ENCODE measurements around the gene UPF3B. TPM values are rescaled to one million over a fixed set of nuclear protein-coding genes. Genes with fewer than 3 reads are reported as not detected.

The UPF3B gene
- total and polyA plus RNA-seq, 9 donors: 3.5 to 11.7 (median 7.7) TPM

DNA sequence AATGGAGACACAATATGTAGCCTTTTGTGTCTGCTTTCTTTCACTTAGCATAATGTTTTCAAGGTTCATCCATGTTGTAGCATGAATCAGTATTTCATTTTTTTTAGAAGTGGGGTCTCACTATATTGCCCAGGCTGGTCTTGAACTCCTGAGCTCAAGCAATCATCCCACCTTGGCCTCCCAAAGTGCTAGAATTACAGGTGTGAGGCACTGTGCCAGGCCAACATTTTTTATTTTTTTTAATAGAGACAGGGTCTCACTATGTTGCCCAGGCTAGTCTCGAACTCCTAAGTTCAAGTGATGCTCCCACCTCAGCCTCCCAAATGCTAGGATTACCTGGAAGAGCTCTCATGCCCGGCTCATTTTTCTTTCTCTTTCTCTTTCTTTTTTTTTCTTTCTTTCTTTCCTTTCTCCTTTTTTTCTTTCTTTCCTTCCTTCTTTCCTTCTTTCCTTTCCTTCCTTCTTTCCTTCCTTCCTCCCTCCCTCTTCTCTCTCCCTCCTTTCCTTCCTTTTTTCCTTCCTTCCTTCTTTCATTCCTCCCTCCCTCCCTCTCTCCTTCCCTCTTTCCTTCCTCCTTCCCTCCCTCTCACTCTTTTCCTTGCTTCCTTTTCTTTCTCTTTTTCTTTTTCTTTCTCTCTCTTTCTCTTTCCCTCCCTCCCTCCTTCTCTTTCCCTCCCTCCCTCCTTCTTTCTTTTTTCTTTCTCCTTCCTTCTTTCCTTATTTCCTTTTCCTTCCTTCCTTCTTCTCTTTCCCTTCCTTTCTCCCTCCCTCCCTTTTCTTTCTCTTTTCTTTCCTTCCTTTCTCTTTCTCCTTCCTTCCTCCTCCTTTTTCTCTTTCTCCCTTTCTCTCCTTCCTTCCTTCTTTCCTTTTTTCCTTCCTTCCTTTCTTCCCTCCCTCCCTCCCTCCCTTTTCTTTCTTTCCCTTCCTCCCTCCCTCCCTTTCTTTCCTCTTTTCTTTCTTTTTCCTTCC, 51.2 kb downstream of the UPF3B start:
- no peak overlapping the region for H3K27ac ChIP-seq

DNA sequence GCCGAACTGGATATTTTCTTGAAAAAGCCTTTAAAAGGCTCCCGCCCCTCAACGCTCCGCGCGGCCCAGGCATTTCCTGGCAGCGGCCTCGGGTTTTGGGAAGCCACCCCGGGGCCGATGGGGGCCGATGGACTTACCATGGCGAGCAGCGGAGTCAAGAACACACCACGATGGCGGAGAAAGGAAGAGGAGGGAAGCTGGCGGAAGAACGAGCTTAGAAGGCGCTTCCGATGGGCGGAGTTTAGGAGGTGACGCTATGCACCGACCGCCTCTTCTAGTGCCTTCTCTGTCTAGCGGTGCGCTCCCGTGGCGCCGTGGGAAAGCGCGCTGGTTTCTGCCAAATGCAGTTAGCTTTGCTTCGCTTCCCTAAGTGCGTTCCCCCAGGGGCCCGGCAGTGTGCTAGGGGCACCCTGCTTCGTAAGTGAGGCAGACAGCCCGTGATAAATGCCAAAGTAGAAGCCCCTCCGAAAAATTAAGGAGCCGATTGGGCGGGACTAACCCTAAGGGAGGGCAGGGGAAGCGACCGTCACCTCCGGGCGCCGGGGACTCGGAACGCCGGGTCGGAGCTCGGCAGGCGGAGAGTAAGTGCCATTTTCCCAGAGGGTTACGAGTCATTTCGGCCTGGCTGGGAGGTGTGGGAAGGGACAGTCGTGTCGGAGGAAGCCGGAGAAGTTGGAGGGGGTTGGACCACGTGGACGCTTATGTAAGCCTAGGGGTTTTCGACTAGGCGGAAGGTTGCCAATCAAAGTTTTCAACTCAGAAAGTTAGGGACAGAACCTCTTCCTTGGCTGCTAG, 61.1 kb downstream of the UPF3B start, which contains the start of gene RPL39:
TSS of gene RPL39 (minus strand) at position 194 of the 795 bp plus-strand sequence. CDS start at position 140, 54 bp downstream.
- H3K4me1 ChIP-seq (ENCODE audit: insufficient read depth): peaks cover 2% of the 10 kb centered on the region
- H3K27ac ChIP-seq: peak within 1 kb of the TSS; percentile 50 to 84
- H3K36me3 ChIP-seq: no peaks in the 10 kb centered on the region
- peak within 1 kb of the TSS; percentile 54 for H3K4me3 ChIP-seq
- intact Hi-C loops (cut with DNase I): no loop called here
- no peaks in the 10 kb centered on the region for H3K27me3 ChIP-seq
- no peaks in the 10 kb centered on the region for H3K9me3 ChIP-seq
- DNase-seq: peak; percentile 81 to 85 (median 83)
- TF ChIP-seq EP300 (IDR thresholded peaks at IDR 0.05) (no peak), POLR2A (IDR thresholded peaks at IDR 0.05) (peak; percentile 47)
- TF ChIP-seq, protein P1, sequence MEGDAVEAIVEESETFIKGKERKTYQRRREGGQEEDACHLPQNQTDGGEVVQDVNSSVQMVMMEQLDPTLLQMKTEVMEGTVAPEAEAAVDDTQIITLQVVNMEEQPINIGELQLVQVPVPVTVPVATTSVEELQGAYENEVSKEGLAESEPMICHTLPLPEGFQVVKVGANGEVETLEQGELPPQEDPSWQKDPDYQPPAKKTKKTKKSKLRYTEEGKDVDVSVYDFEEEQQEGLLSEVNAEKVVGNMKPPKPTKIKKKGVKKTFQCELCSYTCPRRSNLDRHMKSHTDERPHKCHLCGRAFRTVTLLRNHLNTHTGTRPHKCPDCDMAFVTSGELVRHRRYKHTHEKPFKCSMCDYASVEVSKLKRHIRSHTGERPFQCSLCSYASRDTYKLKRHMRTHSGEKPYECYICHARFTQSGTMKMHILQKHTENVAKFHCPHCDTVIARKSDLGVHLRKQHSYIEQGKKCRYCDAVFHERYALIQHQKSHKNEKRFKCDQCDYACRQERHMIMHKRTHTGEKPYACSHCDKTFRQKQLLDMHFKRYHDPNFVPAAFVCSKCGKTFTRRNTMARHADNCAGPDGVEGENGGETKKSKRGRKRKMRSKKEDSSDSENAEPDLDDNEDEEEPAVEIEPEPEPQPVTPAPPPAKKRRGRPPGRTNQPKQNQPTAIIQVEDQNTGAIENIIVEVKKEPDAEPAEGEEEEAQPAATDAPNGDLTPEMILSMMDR (IDR thresholded peaks at IDR 0.05): no peak
- WGBS, 3 donors: 25 to 40% (median 37%) methylated on average over 58 of the region's 58 CpGs

More for the DNA sequence above, 51.2 kb downstream of the UPF3B start:
- intact Hi-C loops (cut with DNase I): no loop called here
- WGBS, 3 donors: 82 to 85% (median 83%) methylated on average over 2 of the region's 2 CpGs
- DNase-seq: no peak
- Histone ChIP-seq H3K4me3 (no peak overlapping the region), H3K27me3 (no peaks in the 10 kb centered on the region), H3K9me3 (no peaks in the 10 kb centered on the region), H3K4me1 (ENCODE audit: insufficient read depth) (no peaks in the 10 kb centered on the region), H3K36me3 (no peaks in the 10 kb centered on the region)
- TF ChIP-seq, protein P1 (IDR thresholded peaks at IDR 0.05): no peak
- TF ChIP-seq POLR2A (IDR thresholded peaks at IDR 0.05) (no peak), EP300 (IDR thresholded peaks at IDR 0.05) (no peak)

DNA sequence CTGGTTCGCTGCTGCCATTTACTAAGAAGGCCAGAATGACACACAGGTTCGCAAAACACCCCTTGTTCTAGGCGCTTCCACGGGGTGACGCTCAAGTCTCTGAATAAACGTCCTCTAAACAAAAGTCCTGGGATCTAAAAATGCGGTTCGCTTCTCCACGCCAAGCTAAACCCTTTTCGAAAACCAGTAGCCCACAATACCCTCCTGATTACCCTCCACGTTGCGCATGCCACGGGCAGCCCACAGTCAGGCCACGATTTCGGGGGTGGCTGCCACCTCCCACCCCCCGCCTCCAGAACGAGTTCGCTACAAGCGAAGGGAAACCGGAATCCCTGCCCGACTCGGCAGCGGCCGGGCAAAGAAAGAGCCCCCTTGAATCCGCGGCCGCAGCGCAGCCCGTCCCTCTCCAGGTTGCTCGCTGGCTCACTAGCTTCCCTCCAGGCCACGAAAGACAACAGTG, 61.8 kb downstream of the UPF3B start:
- peak in 2 of 5 donors; percentile 33 to 35 for DNase-seq
- peaks cover 2% of the 10 kb centered on the region for H3K4me1 ChIP-seq (ENCODE audit: insufficient read depth)
- H3K4me3 ChIP-seq: peak overlapping the region; percentile 54
- TF ChIP-seq, protein P1 (IDR thresholded peaks at IDR 0.05): no peak
- no peak for TF ChIP-seq EP300 (IDR thresholded peaks at IDR 0.05)
- TF ChIP-seq POLR2A (IDR thresholded peaks at IDR 0.05): no peak
- H3K27me3 ChIP-seq: no peaks in the 10 kb centered on the region
- H3K9me3 ChIP-seq: no peaks in the 10 kb centered on the region
- intact Hi-C loops (cut with DNase I): no loop called here
- H3K36me3 ChIP-seq: no peaks in the 10 kb centered on the region
- WGBS, 3 donors: 34 to 46% (median 36%) methylated on average over 31 of the region's 31 CpGs
- H3K27ac ChIP-seq: peak overlapping the region; percentile 50 to 84

DNA sequence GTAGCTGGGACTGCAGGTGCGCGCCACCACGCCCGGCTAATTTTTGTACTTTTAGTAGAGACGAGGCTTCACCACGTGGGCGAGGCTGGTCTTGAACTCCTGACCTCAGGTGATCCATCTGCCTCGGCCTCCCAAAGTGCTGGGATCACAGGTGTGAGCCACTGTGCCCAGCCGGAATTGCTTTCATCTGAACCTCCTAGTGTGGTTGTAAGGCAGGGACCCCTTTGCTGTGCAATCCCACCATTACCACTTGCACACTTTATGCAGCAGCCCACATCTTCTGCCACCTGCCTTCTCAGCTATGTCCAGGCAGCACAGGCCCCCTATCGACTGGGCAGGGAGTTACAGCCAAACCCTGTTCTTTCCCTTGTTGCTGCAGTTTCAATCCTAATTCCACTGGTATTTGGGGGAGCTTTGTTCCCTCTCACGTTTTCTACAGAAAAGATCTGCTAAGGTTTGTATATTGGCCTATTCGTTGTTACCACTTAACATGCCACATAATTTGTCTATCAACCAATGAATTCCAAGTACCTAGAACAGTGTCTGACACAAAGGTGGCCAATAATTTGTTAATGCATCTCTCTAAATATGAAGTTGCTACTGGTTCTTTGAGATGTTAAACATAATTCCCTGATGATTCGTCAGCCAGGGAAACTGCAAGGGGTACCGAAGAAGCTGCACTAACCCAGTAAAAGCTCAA, 67.9 kb downstream of the UPF3B start:
- no peaks in the 10 kb centered on the region for H3K9me3 ChIP-seq
- H3K36me3 ChIP-seq: no peaks in the 10 kb centered on the region
- intact Hi-C loops (cut with DNase I): no loop called here
- TF ChIP-seq EP300 (IDR thresholded peaks at IDR 0.05) (no peak), POLR2A (IDR thresholded peaks at IDR 0.05) (no peak)
- TF ChIP-seq, protein P1 (IDR thresholded peaks at IDR 0.05): no peak
- no peak for DNase-seq
- WGBS, 3 donors: 71 to 75% (median 72%) methylated on average over 14 of the region's 14 CpGs
- H3K27ac ChIP-seq: no peak overlapping the region
- H3K4me1 ChIP-seq (ENCODE audit: insufficient read depth): peaks cover 2% of the 10 kb centered on the region
- H3K27me3 ChIP-seq: no peaks in the 10 kb centered on the region
- H3K4me3 ChIP-seq: no peak overlapping the region
